Measurements from ENCODE around the gene SGCB. TPM values are rescaled to one million over a fixed set of nuclear protein-coding genes. Genes with fewer than 3 reads are reported as not detected.
A peak's percentile ranks its signal among the peaks of the same experiment; 100 is the strongest.
"Not testable (repeated sequence)": the region's sequence is repeated elsewhere in the genome, so short reads cannot be mapped to it uniquely, and the experiment has no call there.

SGCB gene, protein sequence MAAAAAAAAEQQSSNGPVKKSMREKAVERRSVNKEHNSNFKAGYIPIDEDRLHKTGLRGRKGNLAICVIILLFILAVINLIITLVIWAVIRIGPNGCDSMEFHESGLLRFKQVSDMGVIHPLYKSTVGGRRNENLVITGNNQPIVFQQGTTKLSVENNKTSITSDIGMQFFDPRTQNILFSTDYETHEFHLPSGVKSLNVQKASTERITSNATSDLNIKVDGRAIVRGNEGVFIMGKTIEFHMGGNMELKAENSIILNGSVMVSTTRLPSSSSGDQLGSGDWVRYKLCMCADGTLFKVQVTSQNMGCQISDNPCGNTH
- total RNA-seq (ENCODE audit: low replicate concordance): 10.0 and 36.2 TPM in 2 replicates

DNA sequence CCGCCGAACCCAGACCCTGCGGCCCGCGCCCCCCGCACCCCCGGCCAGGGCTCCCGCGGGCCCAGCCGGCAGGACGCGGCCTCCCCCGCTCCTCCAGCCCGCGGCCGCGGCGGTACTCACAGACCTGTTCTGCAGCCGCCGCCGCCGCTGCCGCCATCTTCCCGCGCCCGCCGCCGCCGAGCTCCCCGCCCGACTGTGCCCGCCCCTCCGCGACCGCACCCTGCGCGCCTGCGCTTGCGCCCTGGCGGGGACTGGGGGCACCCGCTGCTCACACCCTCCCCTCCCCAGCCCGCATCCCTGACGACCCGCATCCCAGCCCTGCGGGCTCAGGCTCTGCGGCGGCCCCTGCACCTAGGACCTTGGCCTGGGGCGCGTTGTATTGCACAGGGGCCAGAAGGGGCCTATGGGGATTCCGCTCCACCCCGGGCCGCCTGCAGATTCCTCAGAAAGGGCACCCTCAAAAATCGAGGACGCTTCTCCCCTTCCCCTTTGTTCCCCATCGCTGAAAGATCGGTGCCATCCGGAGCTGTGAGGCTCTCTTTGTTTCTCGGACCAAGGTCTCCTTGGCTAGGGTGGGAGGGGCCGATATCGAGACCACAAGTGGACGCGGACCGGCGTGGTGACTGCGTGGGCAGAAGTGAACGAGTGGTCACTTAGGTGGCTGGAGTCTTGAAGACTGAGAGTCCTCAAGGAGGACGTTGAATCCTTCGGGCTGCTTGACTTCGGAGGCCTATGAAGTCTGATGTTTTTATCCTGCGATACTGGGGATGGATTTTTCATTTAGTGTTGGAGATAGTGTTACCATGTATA lies at the start of gene SGCB:
Gene SGCB, minus strand, starts transcription at position 197 of the 810 bp plus-strand sequence. Its CDS starts 40 bp downstream, at position 157.
- DNase-seq (ENCODE audit: low read depth): no peak

DNA sequence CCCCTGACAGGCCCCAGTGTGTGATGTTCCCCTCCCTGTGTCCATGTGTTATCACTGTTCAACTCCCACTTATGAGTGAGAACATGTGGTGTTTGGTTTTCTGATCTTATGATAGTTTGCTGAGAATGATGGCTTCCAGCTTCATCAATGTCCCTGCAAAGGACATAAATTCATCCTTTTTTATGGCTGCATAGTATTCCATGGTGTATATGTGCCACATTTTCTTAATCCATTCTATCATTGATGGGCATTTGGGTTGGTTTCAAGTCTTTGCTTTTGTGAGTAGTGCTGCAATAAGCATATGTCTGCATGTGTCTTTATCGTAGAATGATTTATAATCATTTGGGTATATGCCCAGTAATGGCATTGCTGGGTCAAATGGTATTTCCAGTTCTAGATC lies 48.3 kb upstream of the SGCB start:
- H3K4me3 ChIP-seq (ENCODE audit: low read depth, low read length); DNase-seq (ENCODE audit: low read depth): not testable (repeated sequence)

More for the DNA sequence above, at the start of gene SGCB:
- TF ChIP-seq, protein P1, sequence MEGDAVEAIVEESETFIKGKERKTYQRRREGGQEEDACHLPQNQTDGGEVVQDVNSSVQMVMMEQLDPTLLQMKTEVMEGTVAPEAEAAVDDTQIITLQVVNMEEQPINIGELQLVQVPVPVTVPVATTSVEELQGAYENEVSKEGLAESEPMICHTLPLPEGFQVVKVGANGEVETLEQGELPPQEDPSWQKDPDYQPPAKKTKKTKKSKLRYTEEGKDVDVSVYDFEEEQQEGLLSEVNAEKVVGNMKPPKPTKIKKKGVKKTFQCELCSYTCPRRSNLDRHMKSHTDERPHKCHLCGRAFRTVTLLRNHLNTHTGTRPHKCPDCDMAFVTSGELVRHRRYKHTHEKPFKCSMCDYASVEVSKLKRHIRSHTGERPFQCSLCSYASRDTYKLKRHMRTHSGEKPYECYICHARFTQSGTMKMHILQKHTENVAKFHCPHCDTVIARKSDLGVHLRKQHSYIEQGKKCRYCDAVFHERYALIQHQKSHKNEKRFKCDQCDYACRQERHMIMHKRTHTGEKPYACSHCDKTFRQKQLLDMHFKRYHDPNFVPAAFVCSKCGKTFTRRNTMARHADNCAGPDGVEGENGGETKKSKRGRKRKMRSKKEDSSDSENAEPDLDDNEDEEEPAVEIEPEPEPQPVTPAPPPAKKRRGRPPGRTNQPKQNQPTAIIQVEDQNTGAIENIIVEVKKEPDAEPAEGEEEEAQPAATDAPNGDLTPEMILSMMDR (IDR thresholded peaks at IDR 0.05; ENCODE audit: insufficient read depth, low read length): peak; percentile 7
- peak within 1 kb of the TSS; percentile 80 for H3K4me3 ChIP-seq (ENCODE audit: low read depth, low read length)

DNA sequence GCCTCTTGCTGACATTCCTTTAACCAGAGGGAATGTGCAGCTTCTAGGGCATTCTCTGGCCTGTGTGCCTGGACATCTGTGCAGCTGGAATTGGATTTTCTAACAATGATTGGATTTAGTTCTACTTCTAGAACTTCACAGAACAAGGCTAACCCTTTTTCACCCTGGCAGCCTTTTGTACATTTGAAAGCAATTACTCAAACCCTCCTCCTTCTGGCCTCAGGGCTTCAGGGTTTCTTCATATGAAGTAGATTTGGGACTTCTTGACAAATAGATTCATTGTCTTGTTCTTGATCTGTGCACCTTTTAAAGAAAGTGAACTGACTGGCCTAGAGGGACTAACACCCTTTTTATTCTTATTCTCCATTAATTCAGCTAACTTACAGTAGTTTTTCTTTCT lies 43.1 kb upstream of the SGCB start:
- TF ChIP-seq, protein P1 (IDR thresholded peaks at IDR 0.05; ENCODE audit: insufficient read depth, low read length): no peak
- no peak for DNase-seq (ENCODE audit: low read depth)
- H3K4me3 ChIP-seq (ENCODE audit: low read depth, low read length): no peak overlapping the region

DNA sequence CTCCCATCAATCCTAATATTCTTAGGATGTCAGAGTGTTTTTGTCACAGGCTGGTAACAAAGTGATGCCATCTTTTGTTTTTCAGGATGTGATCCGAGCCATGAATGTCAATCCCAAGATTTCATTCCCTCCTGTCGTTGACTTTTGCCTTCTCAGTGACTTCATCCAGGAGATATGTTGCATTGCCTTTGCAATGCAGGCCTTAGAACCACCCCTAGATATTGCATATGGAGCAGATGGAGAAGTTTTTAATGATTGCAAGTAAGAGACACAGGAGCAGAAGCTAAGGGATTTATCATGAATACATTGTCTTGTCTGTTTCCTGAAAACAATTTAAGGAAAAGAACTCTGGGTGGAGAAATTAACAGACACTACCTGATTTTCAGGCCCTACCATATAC lies 41.6 kb upstream of the SGCB start:
- TF ChIP-seq, protein P1 (IDR thresholded peaks at IDR 0.05; ENCODE audit: insufficient read depth, low read length): no peak
- DNase-seq (ENCODE audit: low read depth): no peak
- H3K4me3 ChIP-seq (ENCODE audit: low read depth, low read length): no peak overlapping the region

DNA sequence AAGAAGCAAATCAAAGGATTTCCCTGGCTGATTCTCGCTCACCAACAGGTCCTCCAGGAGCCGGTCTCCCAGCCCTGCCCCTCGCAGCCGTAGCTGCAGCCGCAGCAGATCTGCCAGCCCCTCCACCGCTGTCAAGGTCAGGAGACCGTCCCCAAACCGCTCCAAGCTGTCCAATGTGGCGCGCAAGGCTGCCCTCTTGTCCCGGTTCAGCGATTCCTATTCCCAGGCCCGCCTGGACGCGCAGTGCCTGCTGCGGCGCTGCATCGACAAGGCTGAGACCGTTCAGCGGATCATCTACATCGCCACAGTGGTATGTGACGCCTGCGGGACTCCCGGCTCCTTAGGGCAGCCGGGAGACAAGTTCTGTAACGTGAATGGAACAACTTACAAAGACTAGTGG lies 38.6 kb upstream of the SGCB start:
- no peak for DNase-seq (ENCODE audit: low read depth)
- H3K4me3 ChIP-seq (ENCODE audit: low read depth, low read length): no peak overlapping the region

DNA sequence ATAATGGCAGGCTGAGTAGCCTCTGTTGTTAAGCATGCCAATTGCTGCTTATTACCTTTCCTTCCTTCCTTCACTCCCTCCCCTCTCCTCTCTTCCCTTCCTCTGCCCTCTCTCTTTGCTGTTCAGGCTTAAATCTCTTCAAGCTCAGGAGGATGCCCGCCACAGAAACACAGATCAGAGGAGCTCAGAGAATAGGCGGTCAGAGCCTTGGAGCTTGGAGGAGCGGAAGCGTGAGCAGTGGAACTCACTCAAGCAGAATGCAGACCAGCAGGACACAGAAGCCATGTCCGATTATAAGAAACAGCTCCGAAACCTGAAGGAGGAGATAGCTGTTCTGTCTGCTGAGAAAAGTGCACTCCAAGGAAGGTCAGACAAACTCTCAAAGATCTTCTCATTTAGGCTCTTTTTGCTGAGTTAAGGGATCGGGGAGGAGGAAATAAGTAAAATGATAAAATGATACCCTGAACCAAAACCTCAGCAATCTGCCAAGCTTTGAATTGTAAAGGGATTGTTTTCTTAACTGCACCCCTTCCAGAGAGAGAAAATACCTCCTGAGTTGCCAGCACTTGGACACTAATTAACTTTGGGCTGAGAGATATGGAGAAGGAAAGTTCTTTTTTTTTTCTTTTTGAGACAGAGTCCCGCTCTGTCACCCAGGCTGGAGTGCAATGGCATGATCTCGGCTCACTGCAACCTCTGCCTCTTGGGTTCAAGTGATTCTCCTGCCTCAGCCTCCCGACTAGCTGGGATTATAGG lies 33.9 kb upstream of the SGCB start:
- TF ChIP-seq, protein P1 (IDR thresholded peaks at IDR 0.05; ENCODE audit: insufficient read depth, low read length): no peak
- DNase-seq (ENCODE audit: low read depth): no peak
- no peak overlapping the region for H3K4me3 ChIP-seq (ENCODE audit: low read depth, low read length)

More for the DNA sequence above, 38.6 kb upstream of the SGCB start:
- TF ChIP-seq, protein P1 (IDR thresholded peaks at IDR 0.05; ENCODE audit: insufficient read depth, low read length): no peak

All from fibroblast of the aortic adventitia (primary cell).